NCI-H345 treated with DMSO at 0.1 percent for 48 hours (cell line): Measurements from ENCODE around the gene TMEM41A.
A peak's percentile ranks its signal among the peaks of the same experiment; 100 is the strongest.

Experiments
- DNase-seq: peaks from one replicate; lab custom pipeline; 2025; ENCODE audit not compliant: unreplicated experiment; lab: John Stamatoyannopoulos, UW

TMEM41A gene

DNA sequence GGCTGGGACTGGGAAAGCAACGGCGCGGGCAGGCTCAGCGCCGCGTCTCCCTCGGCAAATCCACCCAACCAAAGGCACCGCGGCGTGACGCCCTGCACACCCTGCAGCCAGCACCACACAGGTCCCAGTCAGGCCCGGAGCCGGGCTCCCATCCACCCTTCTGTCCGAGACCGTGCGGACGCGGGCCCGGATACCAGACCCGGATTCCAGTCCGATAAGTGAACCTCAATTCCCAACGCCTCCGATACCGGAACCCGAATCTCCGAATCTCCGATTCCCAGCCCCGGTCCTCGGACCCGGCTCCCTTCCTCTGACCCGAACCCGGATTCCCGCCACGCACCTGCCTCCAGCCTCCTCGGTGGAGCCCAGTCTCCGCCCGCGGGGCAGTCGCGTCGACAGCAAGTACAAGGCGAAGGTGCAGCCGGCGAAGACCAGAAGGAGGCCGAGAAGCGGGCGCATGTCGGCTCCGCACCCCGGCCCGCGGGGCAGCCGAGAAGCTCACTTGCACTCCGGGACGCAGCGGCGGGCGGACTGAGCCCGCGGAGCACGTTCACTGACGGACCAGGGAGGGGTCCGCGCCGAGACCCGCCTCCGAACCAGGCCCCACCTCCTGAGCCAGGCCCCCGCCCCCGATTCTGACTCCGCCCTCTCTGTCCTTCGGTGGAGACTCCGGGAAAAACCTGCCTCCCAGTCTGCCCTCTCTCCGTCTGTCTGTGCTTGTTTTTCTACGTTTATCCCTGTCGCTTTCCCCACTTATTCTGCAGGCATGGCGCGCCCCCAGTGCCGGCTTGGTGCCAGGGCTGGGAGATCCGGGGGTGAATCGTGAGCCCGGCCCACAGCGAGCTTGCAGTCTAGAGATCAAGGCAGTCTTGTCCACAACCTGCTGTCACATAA is at the start of gene TMEM41A:
TSS of gene TMEM41A (minus strand) at position 533 of the 894 bp plus-strand sequence. CDS start at position 459, 74 bp downstream.
- DNase-seq, result peak; percentile 86

DNA sequence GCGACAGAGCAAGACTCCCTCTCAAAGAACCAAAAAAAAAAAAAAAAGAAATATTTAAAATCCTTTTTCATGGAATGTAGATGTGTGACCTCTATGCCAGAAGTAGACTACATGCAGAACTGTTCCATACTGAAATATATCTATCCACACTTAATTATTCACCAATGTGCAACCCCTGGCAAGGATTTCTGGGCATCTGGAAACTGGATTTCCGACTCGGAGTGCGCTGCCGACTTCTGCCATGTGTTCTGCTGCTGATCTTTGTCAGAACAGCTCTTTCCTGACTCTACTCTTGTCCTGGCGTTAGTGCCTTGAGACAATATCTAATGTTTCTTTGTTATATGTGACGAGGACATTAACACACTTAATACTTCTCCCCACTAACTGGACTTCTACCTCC is 41.9 kb upstream of the TMEM41A start:
- no peak for DNase-seq

DNA sequence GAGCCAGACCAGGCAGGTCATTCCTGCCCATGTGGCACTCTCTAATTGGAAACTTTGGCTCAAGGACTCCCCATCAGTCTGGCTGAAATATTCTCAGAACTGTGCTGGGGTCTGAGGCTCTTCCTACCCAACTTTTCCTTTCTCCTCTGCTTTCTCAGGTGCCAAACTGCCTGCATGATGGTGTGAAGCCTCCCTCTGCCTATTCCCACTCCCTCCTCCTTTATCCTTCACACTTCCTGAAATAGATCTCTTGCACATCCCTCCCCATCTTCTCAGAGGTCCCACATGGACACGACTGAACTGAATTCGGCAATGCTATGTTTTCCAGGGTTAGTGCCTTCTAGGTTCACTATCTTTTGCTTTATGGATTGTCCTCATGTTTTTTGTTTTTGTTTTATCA is 41.1 kb upstream of the TMEM41A start:
- no peak for DNase-seq

DNA sequence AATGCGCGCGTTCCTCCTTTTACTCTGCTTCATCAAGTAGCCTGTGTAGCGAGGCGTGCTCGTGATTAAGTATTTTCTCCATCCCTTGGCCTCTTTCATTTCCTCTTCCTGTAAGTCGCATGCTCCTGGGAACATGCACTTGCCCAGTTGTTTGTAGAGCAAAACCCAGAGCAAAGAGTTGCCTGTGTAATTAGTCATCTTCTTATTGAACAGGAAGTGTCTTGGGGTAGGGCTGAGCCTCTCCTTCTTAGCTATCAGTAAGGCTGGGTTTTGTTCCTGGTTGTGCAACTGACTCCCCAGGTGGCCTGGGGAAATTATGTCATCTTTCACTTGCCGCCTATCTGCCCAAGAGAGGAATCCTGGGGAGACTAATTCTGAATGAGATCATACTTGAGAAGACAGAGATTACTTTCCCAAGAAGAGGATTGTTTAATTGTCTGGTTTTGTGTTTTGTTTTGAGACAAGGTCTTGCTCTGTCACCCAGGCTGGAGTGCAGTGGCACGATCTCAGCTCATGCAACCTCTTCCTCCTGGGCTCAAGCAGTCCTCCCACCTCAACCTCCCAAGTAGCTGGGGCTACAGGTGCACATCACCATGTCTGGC is 38.6 kb upstream of the TMEM41A start:
- DNase-seq, result no peak

DNA sequence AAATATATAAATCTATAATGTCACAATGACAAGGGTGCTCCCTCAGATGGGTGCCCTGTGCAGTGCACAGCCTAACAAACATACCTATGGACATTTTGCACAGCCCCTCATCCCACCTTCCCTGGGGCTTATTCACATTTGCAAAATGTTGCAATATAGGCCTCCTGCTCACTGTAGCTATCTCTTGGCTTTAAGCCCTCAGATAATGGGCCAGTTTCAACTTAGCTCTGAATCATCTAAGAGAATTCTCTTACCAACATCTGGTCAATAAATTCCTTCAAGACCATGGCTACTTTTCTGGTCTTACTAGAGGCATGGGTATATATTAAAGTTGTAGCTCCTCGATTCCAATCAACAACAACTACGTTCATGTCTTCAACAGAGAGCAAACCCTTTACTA is 35.7 kb upstream of the TMEM41A start:
- DNase-seq, result no peak

DNA sequence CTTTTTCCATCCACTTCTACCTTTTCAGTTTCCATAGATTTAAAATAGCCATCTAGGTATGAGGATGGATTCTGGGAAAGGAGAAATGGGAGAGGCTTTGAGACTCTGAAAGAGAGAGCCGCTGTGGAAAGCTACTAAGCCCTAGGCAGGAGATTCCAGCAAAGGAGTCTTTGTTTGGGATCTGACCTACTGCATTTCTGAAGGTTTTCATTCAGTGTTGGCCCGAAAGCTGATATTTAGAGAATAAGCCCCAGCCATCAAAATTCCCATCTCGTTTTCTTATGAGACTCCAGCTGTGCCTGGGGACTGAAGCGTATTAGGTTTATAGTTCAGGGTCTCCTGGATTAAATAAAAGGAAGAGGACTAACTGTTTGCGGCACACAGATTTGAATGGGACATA is 34.1 kb upstream of the TMEM41A start:
- no peak for DNase-seq

DNA sequence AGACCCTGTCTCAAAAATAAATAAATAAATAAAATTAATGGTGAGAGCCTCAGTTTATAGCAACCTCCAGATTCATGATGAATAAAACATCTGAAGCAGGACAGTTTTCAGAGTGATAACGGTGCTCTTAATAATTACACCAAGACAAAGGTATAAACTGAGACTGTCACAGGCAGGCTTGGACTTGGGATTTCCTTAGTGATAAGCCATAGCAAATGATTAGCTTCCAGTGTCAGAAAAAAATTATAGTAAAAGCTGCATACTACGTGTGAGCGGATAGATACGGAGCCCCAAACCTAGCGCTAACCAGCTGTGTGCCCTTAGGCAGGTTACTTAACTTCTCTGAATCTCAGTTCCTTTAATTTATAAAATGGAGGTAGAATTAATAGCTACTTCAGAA is 32.0 kb upstream of the TMEM41A start:
- no peak for DNase-seq

DNA sequence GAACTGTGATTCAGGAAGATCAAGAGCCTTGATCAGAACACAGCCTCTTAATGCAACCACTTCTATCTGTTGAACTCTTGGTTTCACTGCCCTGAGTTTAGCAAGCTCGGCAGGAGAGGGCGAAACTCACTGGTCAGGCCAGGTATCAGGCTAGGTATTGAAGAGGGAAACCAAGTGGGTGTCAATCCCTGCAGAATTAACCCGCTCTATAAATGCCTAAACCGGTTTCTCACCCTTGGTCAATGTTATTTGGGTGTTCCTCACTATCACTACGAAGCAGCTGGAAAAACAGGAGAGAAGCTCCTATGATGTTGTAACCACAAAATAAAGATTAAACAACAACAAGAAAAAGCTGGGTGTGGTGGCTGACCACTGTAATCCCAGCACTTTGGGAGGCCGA is 29.7 kb upstream of the TMEM41A start:
- DNase-seq, result no peak

DNA sequence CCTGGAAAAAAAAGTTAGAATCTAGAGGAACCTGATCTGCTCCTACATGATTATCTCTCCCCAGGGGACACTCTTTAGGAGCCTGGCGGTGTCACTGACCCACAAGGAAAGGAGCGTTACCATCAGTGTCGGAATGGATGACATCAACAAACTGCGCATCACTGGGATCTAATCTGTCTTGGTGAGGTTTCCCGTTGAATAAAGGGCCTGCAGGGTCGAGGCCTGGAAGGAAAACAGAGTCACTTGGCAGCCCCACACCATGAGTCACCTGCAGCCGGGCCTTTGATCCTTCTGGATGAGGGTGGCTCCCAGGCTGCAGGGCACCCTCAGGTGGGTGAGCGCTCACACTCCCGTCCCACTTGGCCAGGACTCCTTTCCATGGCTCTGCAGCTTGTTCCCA is 28.5 kb upstream of the TMEM41A start:
- DNase-seq, result no peak

DNA sequence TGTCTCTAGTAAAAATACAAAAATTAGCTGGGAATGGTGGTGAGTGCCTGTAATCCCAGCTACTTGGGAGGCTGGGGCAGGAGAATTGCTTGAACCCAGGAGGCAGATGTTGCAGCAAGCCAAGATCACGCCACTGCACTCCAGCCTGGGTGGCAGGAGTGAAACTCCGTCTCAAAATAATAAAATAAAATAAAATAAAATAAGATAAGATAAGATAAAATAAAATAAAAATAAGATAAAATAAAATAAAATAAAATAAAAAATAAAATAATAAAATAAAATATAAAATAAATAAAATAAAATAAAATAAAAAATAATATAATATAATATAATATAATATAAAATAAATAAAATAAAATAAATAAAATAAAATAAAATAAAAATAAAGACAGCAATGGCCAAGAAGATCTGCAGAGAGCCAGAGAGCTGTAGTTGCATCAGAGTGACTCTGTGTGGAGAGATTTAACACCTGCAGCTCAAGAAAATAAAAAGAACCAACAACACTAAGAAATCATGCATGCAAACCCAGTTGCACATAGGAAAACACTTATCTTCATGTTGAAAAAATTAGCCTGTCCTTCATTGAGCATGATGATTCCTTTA is 27.6 kb upstream of the TMEM41A start:
- DNase-seq, result no peak

DNA sequence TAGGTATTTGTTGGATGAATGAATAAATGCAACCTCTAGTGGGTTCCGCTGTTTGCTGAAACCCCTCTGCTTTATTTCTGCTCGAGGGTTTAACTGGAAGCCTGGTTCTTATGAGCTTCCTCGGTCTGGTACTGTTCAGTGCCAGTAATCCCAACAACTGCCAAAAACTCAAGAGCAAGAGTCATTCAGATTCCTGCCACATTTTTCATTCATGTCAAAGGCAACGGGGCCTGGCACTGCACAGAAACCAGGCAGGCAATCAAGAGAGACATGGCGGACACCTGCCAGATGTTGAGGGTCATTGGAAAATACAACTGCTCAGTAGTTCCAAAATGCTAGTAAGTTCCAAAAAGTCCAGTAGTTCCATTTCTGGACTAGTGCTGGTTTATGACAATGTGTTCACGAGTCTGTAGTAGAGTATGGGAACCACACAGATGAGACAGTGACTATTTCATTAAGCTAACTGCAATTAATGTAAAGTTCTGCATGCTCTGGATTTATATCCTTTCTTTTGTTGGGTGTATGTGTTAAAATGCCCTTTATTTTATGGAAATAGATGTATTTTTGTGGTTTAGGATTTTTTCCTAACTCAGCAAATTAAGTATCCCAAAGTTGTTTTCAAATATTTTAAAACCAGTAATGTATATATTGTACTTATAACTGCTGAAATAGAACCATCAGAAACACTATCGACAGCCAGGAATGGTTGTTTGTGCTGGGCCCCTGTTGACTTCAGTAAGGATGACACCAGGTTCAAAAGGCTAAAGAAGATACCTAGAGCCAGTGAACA is 22.7 kb upstream of the TMEM41A start:
- no peak for DNase-seq

DNA sequence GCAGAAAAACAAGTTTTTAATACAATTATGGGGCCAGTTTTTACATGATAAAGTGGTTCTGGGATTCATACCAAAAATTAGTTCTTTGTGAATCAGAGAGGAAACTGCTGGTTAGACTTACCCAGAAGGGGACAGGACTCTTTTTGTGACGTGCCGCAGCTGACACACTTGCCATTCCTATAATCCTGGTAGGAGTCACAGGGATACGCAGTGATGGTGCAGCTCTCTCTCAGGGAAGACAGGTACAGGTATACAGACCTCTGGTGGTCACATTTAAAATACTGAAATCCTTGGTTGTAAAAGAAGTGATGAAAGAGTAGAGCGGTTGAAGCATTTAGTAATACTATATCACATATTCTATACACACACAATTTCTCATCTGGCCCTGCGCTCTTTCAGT is 20.2 kb upstream of the TMEM41A start:
- no peak for DNase-seq

DNA sequence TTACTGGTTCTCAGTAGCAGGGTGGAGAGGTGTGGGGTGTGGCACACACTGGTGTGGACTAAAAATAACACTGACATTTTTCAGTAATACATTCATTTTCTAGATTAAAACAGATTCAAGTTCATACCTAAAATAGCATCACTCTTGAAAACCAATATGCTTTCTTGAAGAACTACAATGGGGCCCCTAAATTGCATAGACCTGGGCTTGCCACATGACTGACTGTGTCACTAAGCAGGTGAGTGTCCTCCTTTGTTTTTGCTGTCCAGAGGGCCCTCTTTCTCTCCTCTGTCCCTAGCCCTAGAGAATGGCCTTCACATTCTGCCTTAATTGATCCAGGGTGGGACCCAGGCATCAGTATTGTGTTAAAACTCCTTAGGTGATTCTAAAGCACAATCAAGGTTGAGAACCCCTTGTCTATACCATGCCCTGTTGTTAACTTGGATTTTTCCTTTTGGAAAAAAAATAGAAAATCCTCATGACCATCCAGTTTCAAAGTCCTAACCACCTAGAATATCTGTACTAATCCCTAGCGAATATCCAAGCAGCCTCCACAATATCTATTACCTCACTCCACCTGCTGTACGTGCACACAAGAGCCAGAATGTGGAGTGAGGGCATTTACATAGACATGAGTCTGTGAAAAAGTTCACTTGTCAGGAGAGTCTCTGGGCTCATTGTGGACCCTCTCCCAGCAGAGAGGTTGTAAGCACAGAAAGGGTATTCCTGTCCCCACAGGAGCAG is 18.7 kb upstream of the TMEM41A start:
- no peak for DNase-seq

DNA sequence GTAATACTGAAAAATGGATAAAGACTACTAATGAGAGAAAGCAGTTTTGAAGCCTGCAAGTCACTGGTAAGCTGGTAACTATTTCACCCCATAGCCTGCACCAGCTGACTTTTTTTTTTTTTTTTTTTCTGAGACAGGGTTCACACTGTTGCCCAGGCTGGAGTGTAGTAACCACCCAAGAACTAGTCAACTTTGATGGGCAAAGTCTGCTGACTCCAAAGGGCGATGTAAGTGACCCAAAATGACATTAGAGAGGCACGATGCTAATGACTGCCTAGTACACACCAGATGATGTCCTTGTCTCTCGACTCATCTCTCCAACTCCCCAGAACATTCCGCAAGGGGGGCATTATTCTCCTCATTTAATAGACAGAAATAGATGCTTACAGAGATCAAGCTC is 12.9 kb upstream of the TMEM41A start:
- DNase-seq, result no peak

DNA sequence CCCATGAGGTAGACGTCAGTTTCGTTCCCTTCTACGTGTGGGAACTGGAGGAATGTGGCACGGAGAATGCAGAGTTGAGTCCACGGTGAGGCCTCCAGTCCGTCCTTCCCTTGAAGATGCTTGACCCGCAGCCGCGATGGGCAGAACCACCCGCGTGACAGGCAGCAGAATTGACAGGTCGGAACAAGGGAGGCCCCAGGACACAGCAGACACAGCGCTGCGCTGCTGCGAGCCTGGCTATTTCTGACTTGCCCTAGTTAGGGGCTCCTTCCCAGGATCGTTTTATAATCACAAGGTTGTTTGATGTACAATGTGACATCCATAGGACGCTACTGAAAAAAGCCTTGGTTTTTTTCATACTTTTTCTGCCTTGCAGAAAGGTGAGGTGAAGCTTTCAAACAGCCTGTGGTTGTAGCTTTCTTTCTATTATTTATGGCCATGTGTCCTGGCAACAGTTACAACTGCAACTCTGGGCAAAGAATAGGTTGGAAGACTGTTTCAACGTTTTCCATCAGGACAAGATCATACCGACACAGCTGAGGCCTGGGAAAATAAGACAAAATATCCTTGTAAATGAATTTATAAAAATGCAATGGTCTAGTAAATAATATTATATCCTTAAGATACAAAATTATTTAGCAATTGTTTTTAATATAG is 9.6 kb upstream of the TMEM41A start:
- no peak for DNase-seq

DNA sequence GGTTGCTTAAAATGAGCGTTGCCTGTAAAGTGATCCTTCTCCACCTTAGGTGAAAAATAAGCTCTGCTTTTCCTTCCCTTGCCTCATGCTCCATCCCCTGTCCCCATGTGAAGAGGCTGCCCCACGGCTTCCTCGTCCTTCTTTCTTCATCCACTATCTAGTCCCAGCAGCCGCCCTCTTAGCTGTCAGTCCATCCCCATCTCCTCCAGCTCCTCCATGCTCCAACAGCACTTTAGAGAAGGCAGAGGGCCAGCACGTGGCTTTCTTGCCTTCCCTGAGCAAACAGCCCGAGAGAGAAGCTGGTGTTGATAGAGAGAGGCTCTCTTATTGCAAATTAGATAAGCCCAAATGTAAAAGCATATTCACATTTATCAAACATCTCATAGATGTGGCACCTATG is 9.0 kb upstream of the TMEM41A start:
- no peak for DNase-seq

DNA sequence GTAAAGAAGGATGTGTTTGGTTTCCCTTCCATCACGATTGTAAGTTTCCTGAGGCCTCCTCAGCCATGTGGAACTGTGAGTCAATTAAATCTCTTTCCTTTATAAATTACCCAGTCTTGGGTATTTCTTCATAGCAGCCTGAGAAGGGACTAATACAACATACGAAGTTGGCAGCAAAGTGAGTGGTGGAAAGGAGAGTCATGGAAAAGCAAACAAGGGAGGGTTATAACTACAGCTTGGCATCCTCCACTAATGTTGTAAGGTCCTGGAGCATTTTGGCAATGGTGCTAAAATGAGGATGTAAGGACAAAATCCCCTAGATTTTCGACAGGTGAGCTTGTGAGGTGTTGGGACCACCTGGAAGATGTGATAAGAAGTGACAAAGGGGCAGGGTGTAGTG is 5.8 kb upstream of the TMEM41A start:
- DNase-seq, result no peak

DNA sequence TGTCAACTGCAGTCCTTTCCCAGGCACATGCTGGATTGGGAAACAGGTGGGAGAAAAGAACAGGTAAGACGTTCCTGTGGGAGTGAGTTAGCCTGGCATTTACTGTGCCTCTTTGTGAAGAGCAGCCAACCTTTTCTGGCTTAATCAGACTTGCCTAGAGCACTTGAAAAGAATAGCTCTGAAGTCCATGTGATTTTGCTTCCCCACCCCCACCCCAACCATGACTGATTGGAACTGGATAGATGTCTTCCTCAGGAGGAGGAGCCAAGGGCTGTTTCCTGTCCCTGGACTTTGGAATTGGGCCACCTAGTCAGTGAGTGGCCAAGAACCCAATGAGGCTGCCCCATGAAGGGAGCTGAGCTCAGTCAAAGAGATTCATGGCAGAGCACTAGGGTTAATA is 4.7 kb upstream of the TMEM41A start:
- no peak for DNase-seq

DNA sequence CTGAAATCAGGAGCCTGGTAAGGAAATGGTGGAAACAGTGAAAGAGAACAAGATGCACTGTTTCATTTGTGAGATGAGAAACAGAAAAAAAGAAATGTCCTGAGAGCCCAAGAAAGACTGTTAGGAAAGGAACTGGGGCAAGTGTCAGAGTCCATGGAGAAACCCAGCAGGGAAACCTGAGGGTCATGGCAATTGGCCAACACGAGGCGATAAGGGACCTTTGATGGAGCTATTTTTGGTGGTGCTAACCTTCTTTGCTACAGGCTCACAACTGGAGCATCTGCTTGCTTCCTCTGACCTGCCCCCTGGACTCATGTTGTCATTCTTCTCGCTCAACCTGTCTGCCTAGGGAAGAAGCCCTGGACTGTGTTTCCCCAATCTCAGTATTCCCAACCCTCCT is 4.2 kb upstream of the TMEM41A start:
- no peak for DNase-seq

DNA sequence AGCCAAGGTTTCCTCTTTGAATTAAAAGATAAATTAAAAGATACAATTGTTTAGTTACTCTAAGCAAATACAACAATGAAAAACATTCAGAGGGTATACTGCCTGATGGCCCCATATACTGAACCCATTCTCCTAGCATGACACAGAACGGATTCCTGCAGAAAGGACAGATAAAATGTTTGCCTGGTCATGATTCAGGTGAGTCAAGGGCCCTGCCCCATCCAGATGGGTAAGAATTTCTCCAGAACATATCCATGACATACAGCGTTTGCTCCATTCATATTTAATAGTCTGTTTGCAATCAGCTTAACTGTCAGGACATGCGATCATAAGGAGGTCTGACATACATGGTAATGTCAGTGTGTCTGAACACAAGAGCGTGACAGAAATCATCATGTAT is 8.6 kb downstream of the TMEM41A start:
- no peak for DNase-seq
